Transverse colon (tissue), 4 donors: ENCODE results near the gene RAPGEF1. TPM values are rescaled to one million over a fixed set of nuclear protein-coding genes. Genes with fewer than 3 reads are reported as not detected.

ENCODE experiments used
- DNase-seq: peaks from one replicate; pipeline ENCODE4 v3.0.0-alpha.2; 2019
- H3K27ac ChIP-seq, 4 donors: fragments of 200-600 bp; sonication (generic); 2 replicates each; pipeline ENCODE4 v1.5.1; 2016 to 2018; ENCODE audit warnings: inconsistent platforms in 4 of 4
- H3K27me3 ChIP-seq: fragments of 200-600 bp; sonication (generic); 2 replicates; pipeline ENCODE4 v1.5.1; 2017; ENCODE audit warnings: inconsistent platforms
- H3K36me3 ChIP-seq, 4 donors: fragments of 200-600 bp; sonication (generic); 2 replicates each; pipeline ENCODE4 v1.5.1; 2017 to 2019; ENCODE audit warnings: inconsistent platforms in 4 of 4
- H3K4me1 ChIP-seq, 4 donors: fragments of 200-600 bp; sonication (generic); 2 replicates each; pipeline ENCODE4 v1.5.1; 2017 to 2020; ENCODE audit warnings: inconsistent platforms in 4 of 4
- H3K4me3 ChIP-seq, 4 donors: fragments of 200-600 bp; sonication (generic); 1 replicate in 1 of 4; 2 replicates in 3 of 4; pipeline versions ENCODE4 v1.5.1 to v1.6.1; 2017 to 2019; ENCODE audit warnings: inconsistent platforms in 4 of 4
- H3K9me3 ChIP-seq, 2 donors: fragments of 200-600 bp; sonication (generic); 2 replicates each; pipeline ENCODE4 v1.5.1; 2017 to 2019; ENCODE audit warnings: inconsistent platforms in 2 of 2
- CTCF ChIP-seq, 5 experiments: fragments of 200-600 bp in 3 of 5; fragments of 450-650 bp in 2 of 5; sonication (generic) in 3 of 5; IDR thresholded peaks; 1 replicate in 2 of 5; 2 replicates in 3 of 5; pipeline ENCODE4 v1.5.1; 2016 to 2017; ENCODE audit warnings: antibody characterized with exemption in 5 of 5, inconsistent platforms in 3 of 5, mild to moderate bottlenecking in 2 of 5, moderate library complexity in 1 of 5
- EP300 ChIP-seq: sonication (generic); formaldehyde crosslinking; IDR thresholded peaks from one replicate; pipeline ENCODE4 v1.6.1; 2017; ENCODE audit warnings: antibody characterized with exemption, low read depth
- POLR2A ChIP-seq: fragments of 450-650 bp; IDR thresholded peaks from one replicate; pipeline ENCODE4 v1.6.1; 2016; ENCODE audit warnings: antibody characterized with exemption, mild to moderate bottlenecking, moderate library complexity
- POLR2AphosphoS5 ChIP-seq, 3 donors: sonication (generic); formaldehyde crosslinking; IDR thresholded peaks; one replicate each; pipeline ENCODE4 v1.6.1; 2016; ENCODE audit warnings: antibody characterized with exemption in 3 of 3
- WGBS, 2 donors: methylation state at CpG; one replicate each; pipeline ENCODE4 v1.1.5; 2018; ENCODE audit warnings: low coverage in 1 of 2; 5-methylcytosine and 5-hydroxymethylcytosine counted together
- in situ Hi-C, 4 donors: fragments of 200-750 bp; cut with MboI; loops; one replicate each; pipeline versions ENCODE4 v1.15.0 to v1.15.1; 2017; ENCODE audit warnings: low sequenced_read_pairs in 3 of 4, low pct_ligation_motif_present in 1 of 4, low pct_unique_long_range_greater_than_20kb in 1 of 4
- intact Hi-C: fragments of 100-400 bp; cut with DNase I; formaldehyde crosslinking; loops from one replicate; pipeline ENCODE4 v1.15.1; 2023; ENCODE audit warnings: low total_unique reads
- total RNA-seq, 4 donors: library from RNA; depleted of rRNA; stranded (reverse); fragments of >200 nt; gene quantifications; one replicate each; pipeline ENCODE4 v1.1.0, GENCODE V29; 2016

The RAPGEF1 gene
- total RNA-seq, 4 donors from 2014 or later: 49.8 to 86.0 (median 55.1) TPM

DNA sequence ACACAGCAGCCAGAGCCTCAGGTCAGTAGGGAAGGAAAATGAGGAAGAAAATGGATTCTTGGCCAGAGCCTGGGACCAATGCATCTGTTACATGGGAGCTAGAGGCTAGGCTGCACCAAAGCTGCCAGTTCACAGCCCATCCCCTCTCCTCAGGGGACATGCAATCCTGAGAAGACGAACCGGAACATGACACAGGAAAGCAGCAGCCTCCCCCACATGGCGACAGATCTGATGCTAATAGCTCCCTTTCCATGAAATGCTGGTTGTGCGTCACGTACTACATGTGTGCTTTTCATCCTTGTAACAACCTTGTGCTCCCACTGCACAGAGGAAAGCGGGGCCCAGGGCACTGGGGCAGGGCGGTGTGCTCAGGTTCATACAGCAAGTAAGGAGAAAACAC is 127.0 kb downstream of the RAPGEF1 start:
- DNase-seq: no peak
- 98% methylated on average over 7 of the region's 7 CpGs; no CpG with 5 or more reads in 1 of the 2 donors for WGBS, 2 donors
- H3K4me1 ChIP-seq: peaks cover 15 to 25% (median 20%) of the 10 kb centered on the region in 4 donors
- intact Hi-C loops: no loop called here
- TF ChIP-seq CTCF (IDR thresholded peaks at IDR 0.05) (no peak), EP300 (no peak), POLR2A (no peak), POLR2AphosphoS5 (IDR thresholded peaks at IDR 0.05) (no peak)
- peaks cover 0 to 3% (median 0%) of the 10 kb centered on the region in 4 donors for H3K36me3 ChIP-seq
- no peak overlapping the region for H3K27ac ChIP-seq
- no peaks in the 10 kb centered on the region for H3K27me3 ChIP-seq
- in situ Hi-C loops: loop anchor here in 1 of 4 donors (25.0 kb wide), 1 partner anchor 649 kb away; no protein-coding TSS in a partner anchor
- no peaks in the 10 kb centered on the region for H3K9me3 ChIP-seq
- H3K4me3 ChIP-seq: no peak overlapping the region

GRCh38 chr9:131611586-131612315 is 128.1 kb downstream of the RAPGEF1 start:
- Histone ChIP-seq H3K4me1 (peaks cover 15 to 27% (median 21%) of the 10 kb centered on the region in 4 donors), H3K4me3 (no peak overlapping the region), H3K36me3 (peaks cover 0 to 3% (median 0%) of the 10 kb centered on the region in 4 donors), H3K27me3 (no peaks in the 10 kb centered on the region), H3K27ac (no peak overlapping the region), H3K9me3 (no peaks in the 10 kb centered on the region)
- intact Hi-C loops: no loop called here
- in situ Hi-C loops: loop anchor here in 1 of 4 donors (25.0 kb wide), 1 partner anchor 651 kb away; no protein-coding TSS in a partner anchor
- 88 to 95% methylated on average over 4 to 11 of the region's 11 CpGs for WGBS, 2 donors
- no peak for DNase-seq
- TF ChIP-seq CTCF (IDR thresholded peaks at IDR 0.05) (no peak), POLR2A (no peak), POLR2AphosphoS5 (IDR thresholded peaks at IDR 0.05) (no peak), EP300 (no peak)

- Histone ChIP-seq H3K27ac (peak overlapping the region; percentile 63 to 84 (median 81)), H3K27me3 (no peaks in the 10 kb centered on the region), H3K4me1 (peaks cover 15 to 27% (median 21%) of the 10 kb centered on the region in 4 donors), H3K36me3 (peaks cover 0 to 6% (median 0%) of the 10 kb centered on the region in 4 donors), H3K9me3 (no peaks in the 10 kb centered on the region), H3K4me3 (no peak overlapping the region)
- in situ Hi-C loops (loop anchor here in 1 of 4 donors (25.0 kb wide), 1 partner anchor 652 kb away; no protein-coding TSS in a partner anchor), intact Hi-C loops (no loop called here)
- WGBS, 2 donors: 73% methylated on average over 7 of the region's 7 CpGs; no CpG with 5 or more reads in 1 of the 2 donors
- DNase-seq: no peak
- no peak for TF ChIP-seq POLR2A
- peak in 2 of 3 donors; percentile 35 to 58 for TF ChIP-seq POLR2AphosphoS5 (IDR thresholded peaks at IDR 0.05)
Observed at GRCh38 chr9:131610231-131610761, 129.6 kb downstream of the RAPGEF1 start.

DNA sequence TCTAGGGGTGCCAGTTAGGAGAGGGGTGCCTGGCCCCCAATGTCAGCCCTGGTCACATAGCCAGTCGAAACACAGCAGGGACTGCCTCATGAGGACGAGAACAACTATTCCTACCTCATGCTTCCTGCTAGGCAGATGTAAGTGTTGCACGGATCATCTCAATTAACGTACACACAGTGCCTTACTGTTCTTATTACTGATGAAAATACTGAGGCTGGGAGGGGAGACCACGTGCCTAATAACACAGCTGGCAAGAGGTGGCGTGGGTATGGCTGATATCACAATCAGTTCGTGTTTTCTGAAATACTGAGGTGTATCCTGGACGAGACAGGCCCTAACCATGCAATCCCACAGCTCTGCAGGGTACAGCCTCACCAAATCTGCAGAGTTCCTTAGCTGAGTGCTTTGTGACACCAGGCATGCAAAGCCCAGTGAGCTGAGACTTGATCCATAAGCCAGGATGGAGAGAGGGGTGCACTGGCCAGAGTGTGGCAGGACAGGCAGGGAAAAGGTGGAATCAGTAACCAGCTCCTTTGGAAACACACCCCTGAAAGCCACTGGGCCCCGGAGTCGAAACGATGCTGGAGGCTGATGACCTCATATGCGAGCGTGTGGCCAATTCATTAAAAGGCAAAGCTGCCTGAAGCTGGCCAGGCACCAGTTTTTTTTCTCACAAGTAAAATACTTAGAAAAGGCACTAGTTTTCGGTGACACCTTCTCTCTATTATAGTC is 130.6 kb downstream of the RAPGEF1 start:
- TF ChIP-seq CTCF (IDR thresholded peaks at IDR 0.05) (no peak), EP300 (no peak), POLR2A (no peak), POLR2AphosphoS5 (IDR thresholded peaks at IDR 0.05) (no peak)
- no peaks in the 10 kb centered on the region for H3K9me3 ChIP-seq
- intact Hi-C loops (no loop called here), in situ Hi-C loops (loop anchor here in 1 of 4 donors (25.0 kb wide), 1 partner anchor 653 kb away; no protein-coding TSS in a partner anchor)
- no peak for DNase-seq
- peak overlapping the region; percentile 63 to 84 (median 81) for H3K27ac ChIP-seq
- peaks cover 15 to 27% (median 21%) of the 10 kb centered on the region in 4 donors for H3K4me1 ChIP-seq
- peaks cover 0 to 4% (median 0%) of the 10 kb centered on the region in 4 donors for H3K36me3 ChIP-seq
- no peak overlapping the region for H3K4me3 ChIP-seq
- H3K27me3 ChIP-seq: no peaks in the 10 kb centered on the region
- WGBS, 2 donors: 46 to 78% methylated on average over 3 to 14 of the region's 14 CpGs
